Ovary (tissue), 9 donors: ENCODE results near the gene ROBO1. TPM values are rescaled to one million over a fixed set of nuclear protein-coding genes. Genes with fewer than 3 reads are reported as not detected.

Experiments
- DNase-seq, 5 donors: peaks; one replicate each; pipeline ENCODE4 v3.0.0-alpha.2; 2019 to 2020
- H3K27ac ChIP-seq, 2 donors: fragments of 200-600 bp; one replicate each; pipeline versions ENCODE4 v1.5.1 to v1.8.0; 2019 to 2022
- H3K27me3 ChIP-seq: fragments of 200-600 bp; one replicate; pipeline ENCODE4 v1.8.0; 2022
- H3K36me3 ChIP-seq: fragments of 200-600 bp; sonication (generic); one replicate; pipeline ENCODE4 v1.5.1; 2019
- H3K4me1 ChIP-seq: one replicate; pipeline ENCODE4 v1.8.1; 2013; ENCODE audit warnings: mild to moderate bottlenecking, moderate library complexity; ENCODE audit not compliant: insufficient read depth
- H3K4me3 ChIP-seq: fragments of 200-600 bp; sonication (generic); one replicate; pipeline ENCODE4 v1.5.1; 2017
- H3K9me3 ChIP-seq, 2 donors: fragments of 200-600 bp in 1 of 2; sonication (generic) in 1 of 2; one replicate each; pipeline versions ENCODE4 v1.5.1 to v1.8.1; 2013 to 2019; ENCODE audit warnings: mild to moderate bottlenecking in 1 of 2, moderate library complexity in 1 of 2
- CTCF ChIP-seq, 3 donors: fragments of 450-650 bp in 2 of 3; fragments of 200-600 bp in 1 of 3; IDR thresholded peaks; one replicate each; pipeline versions ENCODE4 v1.5.1 to v1.8.0; 2016 to 2022; ENCODE audit warnings: antibody characterized with exemption in 3 of 3, mild to moderate bottlenecking in 1 of 3
- EP300 ChIP-seq: sonication (generic); formaldehyde crosslinking; IDR thresholded peaks from one replicate; pipeline ENCODE4 v1.6.1; 2017; ENCODE audit warnings: antibody characterized with exemption
- POLR2A ChIP-seq: fragments of 450-650 bp; IDR thresholded peaks from one replicate; pipeline ENCODE4 v1.6.1; 2017; ENCODE audit warnings: antibody characterized with exemption, mild to moderate bottlenecking, moderate library complexity
- WGBS, 3 donors: extraction: QIAGEN DNeasy Blood & Tissue Kit in 1 of 3; methylation state at CpG; one replicate each; pipeline versions ENCODE4 v1.1.5 to v1.1.7; 2013 to 2017; 5-methylcytosine and 5-hydroxymethylcytosine counted together
- intact Hi-C, 4 donors: fragments of 100-400 bp; cut with DNase I; formaldehyde crosslinking; loops; one replicate each; pipeline versions ENCODE4 v1.11.0 to v1.15.1; 2022 to 2023
- polyA plus RNA-seq, 2 donors: library from polyadenylated mRNA; stranded (reverse); fragments of 200-250 nt in 1 of 2; fragments of 350-450 nt in 1 of 2; fragmentation: Illumina TruSeq in 1 of 2; extraction: RNeasy Lipid Tissue Mini Kit (QIAGEN cat#74804) in 1 of 2; gene quantifications; one replicate each; pipeline ENCODE4 v1.2.3, GENCODE V29; 2013 to 2014
- total RNA-seq, 7 donors: library from RNA; depleted of rRNA in 2 of 7; stranded (reverse); fragments of >200 nt in 2 of 7; fragmentation: NEBNext Ultra II Directional in 3 of 7; extraction: Animal tissue kit (Norgen Biotek cat#: 25700) in 3 of 7; gene quantifications; one replicate each; pipeline versions ENCODE4 v1.1.0 to v1.2.4, GENCODE V29; 2016 to 2023
- donor health status: DM: no; HTN: no; CAD: no; lungs with moderate emphysema.
- donor health status: DM: no; HTN: no; CAD: no.
- donor health status: Bipolar disorder and iron deficiency.
- donor health status: DM: yes; HTN: yes; CAD: no.
- donor health status: DM: no; HTN: no; CAD: no.
- donor health status: DM: yes; HTN: yes; CAD: no.

The ROBO1 gene
- total and polyA plus RNA-seq, 9 donors, result 17.2 to 49.5 (median 29.0) TPM

- no peak overlapping the region for H3K4me3 ChIP-seq
- H3K27ac ChIP-seq, result no peak overlapping the region
- WGBS, 3 donors, result 92 to 93% (median 93%) methylated on average over 10 of the region's 10 CpGs
- H3K9me3 ChIP-seq, result no peaks in the 10 kb centered on the region
- no peaks in the 10 kb centered on the region for H3K36me3 ChIP-seq
- TF ChIP-seq POLR2A (no peak), EP300 (no peak), CTCF (IDR thresholded peaks at IDR 0.05) (no peak)
- H3K4me1 ChIP-seq, result no peaks in the 10 kb centered on the region
- DNase-seq, result no peak
- intact Hi-C loops, result no loop called here
- H3K27me3 ChIP-seq, result no peaks in the 10 kb centered on the region
Measured at GRCh38 chr3:79568938-79569337, 198.9 kb downstream of the ROBO1 start.

GRCh38 chr3:79564192-79564591 is 203.6 kb downstream of the ROBO1 start:
- Histone ChIP-seq H3K27me3 (no peaks in the 10 kb centered on the region), H3K36me3 (no peaks in the 10 kb centered on the region), H3K4me3 (no peak overlapping the region), H3K4me1 (no peaks in the 10 kb centered on the region), H3K27ac (no peak overlapping the region), H3K9me3 (no peaks in the 10 kb centered on the region)
- DNase-seq, result no peak
- TF ChIP-seq POLR2A (no peak), EP300 (no peak), CTCF (IDR thresholded peaks at IDR 0.05) (no peak)
- 34 to 56% (median 48%) methylated on average over 1 of the region's 1 CpG for WGBS, 3 donors
- intact Hi-C loops, result no loop called here

- intact Hi-C loops, result no loop called here
- DNase-seq, result no peak
- H3K27me3 ChIP-seq, result no peaks in the 10 kb centered on the region
- H3K27ac ChIP-seq, result no peak overlapping the region
- no peak overlapping the region for H3K4me3 ChIP-seq
- H3K36me3 ChIP-seq, result no peaks in the 10 kb centered on the region
- no peak for TF ChIP-seq POLR2A
- TF ChIP-seq EP300, result no peak
- no peak for TF ChIP-seq CTCF (IDR thresholded peaks at IDR 0.05)
- H3K4me1 ChIP-seq, result no peaks in the 10 kb centered on the region
- H3K9me3 ChIP-seq, result no peaks in the 10 kb centered on the region
- WGBS, 3 donors, result 54 to 77% (median 76%) methylated on average over 4 of the region's 4 CpGs
Measured at GRCh38 chr3:79560698-79561097, 207.1 kb downstream of the ROBO1 start.

- H3K36me3 ChIP-seq, result no peaks in the 10 kb centered on the region
- no peak for TF ChIP-seq CTCF (IDR thresholded peaks at IDR 0.05)
- TF ChIP-seq POLR2A, result no peak
- TF ChIP-seq EP300, result no peak
- no peaks in the 10 kb centered on the region for H3K4me1 ChIP-seq
- H3K9me3 ChIP-seq, result no peaks in the 10 kb centered on the region
- intact Hi-C loops, result no loop called here
- H3K27ac ChIP-seq, result no peak overlapping the region
- WGBS, 3 donors, result 81 to 84% (median 84%) methylated on average over 6 of the region's 6 CpGs
- DNase-seq, result no peak
- H3K4me3 ChIP-seq, result no peak overlapping the region
- no peaks in the 10 kb centered on the region for H3K27me3 ChIP-seq
Measured at GRCh38 chr3:79558943-79559342, 208.9 kb downstream of the ROBO1 start.

GRCh38 chr3:79555655-79556054 is 212.1 kb downstream of the ROBO1 start:
- TF ChIP-seq EP300, result no peak
- Histone ChIP-seq H3K27me3 (no peaks in the 10 kb centered on the region), H3K4me3 (no peak overlapping the region), H3K36me3 (no peaks in the 10 kb centered on the region), H3K9me3 (no peaks in the 10 kb centered on the region), H3K4me1 (no peaks in the 10 kb centered on the region), H3K27ac (no peak overlapping the region)
- intact Hi-C loops, result no loop called here
- 88 to 90% (median 89%) methylated on average over 1 of the region's 1 CpG for WGBS, 3 donors
- no peak for DNase-seq
